Measurements from ENCODE around the gene CDK14.

DNA sequence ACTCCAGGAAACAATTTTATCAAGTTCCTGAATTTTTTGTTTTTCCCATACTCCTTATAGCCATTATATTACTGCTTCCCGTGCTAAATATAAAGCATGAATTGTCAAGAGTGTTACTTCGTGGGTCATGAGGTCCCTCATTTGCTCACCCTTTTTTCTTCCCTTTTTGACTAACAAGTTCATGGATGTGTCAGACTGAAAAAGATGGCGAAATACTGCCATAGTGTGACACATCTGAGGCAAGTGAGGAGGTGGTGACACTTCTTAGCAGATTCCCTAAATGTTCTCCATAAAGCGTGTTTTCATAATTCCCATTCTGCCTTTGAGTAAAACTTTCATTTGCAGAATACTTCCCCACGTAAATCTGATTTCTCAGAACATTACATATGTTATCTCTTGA, 398.5 kb downstream of the CDK14 start:
- TF ChIP-seq CEBPB (IDR thresholded peaks at IDR 0.05), result no peak
- no peak for TF ChIP-seq TEAD4 (IDR thresholded peaks at IDR 0.05)
- TF ChIP-seq YY1 (IDR thresholded peaks at IDR 0.05; ENCODE audit: low read depth), result no peak
- TF ChIP-seq, protein P1, sequence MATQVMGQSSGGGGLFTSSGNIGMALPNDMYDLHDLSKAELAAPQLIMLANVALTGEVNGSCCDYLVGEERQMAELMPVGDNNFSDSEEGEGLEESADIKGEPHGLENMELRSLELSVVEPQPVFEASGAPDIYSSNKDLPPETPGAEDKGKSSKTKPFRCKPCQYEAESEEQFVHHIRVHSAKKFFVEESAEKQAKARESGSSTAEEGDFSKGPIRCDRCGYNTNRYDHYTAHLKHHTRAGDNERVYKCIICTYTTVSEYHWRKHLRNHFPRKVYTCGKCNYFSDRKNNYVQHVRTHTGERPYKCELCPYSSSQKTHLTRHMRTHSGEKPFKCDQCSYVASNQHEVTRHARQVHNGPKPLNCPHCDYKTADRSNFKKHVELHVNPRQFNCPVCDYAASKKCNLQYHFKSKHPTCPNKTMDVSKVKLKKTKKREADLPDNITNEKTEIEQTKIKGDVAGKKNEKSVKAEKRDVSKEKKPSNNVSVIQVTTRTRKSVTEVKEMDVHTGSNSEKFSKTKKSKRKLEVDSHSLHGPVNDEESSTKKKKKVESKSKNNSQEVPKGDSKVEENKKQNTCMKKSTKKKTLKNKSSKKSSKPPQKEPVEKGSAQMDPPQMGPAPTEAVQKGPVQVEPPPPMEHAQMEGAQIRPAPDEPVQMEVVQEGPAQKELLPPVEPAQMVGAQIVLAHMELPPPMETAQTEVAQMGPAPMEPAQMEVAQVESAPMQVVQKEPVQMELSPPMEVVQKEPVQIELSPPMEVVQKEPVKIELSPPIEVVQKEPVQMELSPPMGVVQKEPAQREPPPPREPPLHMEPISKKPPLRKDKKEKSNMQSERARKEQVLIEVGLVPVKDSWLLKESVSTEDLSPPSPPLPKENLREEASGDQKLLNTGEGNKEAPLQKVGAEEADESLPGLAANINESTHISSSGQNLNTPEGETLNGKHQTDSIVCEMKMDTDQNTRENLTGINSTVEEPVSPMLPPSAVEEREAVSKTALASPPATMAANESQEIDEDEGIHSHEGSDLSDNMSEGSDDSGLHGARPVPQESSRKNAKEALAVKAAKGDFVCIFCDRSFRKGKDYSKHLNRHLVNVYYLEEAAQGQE (IDR thresholded peaks at IDR 0.05; ENCODE audit: low read depth), result no peak
- TF ChIP-seq RAD21 (IDR thresholded peaks at IDR 0.05; ENCODE audit: low read depth), result no peak
- TF ChIP-seq TCF12 (IDR thresholded peaks at IDR 0.05; ENCODE audit: low read depth), result no peak
- TF ChIP-seq EGR1 (IDR thresholded peaks at IDR 0.05), result no peak
- TF ChIP-seq EP300 (IDR thresholded peaks at IDR 0.05; ENCODE audit: borderline replicate concordance), result no peak
- TF ChIP-seq NFIC (IDR thresholded peaks at IDR 0.05), result no peak
- TF ChIP-seq, protein P2, sequence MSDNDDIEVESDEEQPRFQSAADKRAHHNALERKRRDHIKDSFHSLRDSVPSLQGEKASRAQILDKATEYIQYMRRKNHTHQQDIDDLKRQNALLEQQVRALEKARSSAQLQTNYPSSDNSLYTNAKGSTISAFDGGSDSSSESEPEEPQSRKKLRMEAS (IDR thresholded peaks at IDR 0.05), result no peak
- TF ChIP-seq, protein P3, sequence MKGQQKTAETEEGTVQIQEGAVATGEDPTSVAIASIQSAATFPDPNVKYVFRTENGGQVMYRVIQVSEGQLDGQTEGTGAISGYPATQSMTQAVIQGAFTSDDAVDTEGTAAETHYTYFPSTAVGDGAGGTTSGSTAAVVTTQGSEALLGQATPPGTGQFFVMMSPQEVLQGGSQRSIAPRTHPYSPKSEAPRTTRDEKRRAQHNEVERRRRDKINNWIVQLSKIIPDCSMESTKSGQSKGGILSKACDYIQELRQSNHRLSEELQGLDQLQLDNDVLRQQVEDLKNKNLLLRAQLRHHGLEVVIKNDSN (IDR thresholded peaks at IDR 0.05), result no peak
- no peak for TF ChIP-seq FOXM1 (IDR thresholded peaks at IDR 0.05; ENCODE audit: borderline replicate concordance, low read depth)
- no peak for TF ChIP-seq TAF1 (IDR thresholded peaks at IDR 0.05; ENCODE audit: low read depth)
- TF ChIP-seq ZBTB7A (IDR thresholded peaks at IDR 0.05; ENCODE audit: low read depth), result no peak
